ENCODE results near the gene MICU2. TPM values are rescaled to one million over a fixed set of nuclear protein-coding genes. Genes with fewer than 3 reads are reported as not detected.

The MICU2 gene
- total and polyA plus RNA-seq, 10 of the 15 experiments (the other 5 are each of a cell fraction or from before 2014, with no cell fraction given): 17.7 to 56.6 (median 43.8) TPM

GRCh38 chr13:21476893-21477472, 127.0 kb downstream of the MICU2 start (continued):
- TF ChIP-seq, protein P1, sequence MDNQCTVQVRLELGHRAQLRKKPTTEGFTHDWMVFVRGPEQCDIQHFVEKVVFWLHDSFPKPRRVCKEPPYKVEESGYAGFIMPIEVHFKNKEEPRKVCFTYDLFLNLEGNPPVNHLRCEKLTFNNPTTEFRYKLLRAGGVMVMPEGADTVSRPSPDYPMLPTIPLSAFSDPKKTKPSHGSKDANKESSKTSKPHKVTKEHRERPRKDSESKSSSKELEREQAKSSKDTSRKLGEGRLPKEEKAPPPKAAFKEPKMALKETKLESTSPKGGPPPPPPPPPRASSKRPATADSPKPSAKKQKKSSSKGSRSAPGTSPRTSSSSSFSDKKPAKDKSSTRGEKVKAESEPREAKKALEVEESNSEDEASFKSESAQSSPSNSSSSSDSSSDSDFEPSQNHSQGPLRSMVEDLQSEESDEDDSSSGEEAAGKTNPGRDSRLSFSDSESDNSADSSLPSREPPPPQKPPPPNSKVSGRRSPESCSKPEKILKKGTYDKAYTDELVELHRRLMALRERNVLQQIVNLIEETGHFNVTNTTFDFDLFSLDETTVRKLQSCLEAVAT (IDR thresholded peaks at IDR 0.05): peak; percentile 77
- TF ChIP-seq SREBF2 (IDR thresholded peaks at IDR 0.05; ENCODE audit: low read length) (no peak), CHD4 (IDR thresholded peaks at IDR 0.05) (no peak), FOXM1 (IDR thresholded peaks at IDR 0.05; ENCODE audit: low read depth, low read length) (no peak; the same call in 1 of the 2 replicates), CREB1 (IDR thresholded peaks at IDR 0.05; ENCODE audit: low read depth) (no peak), NFYA (IDR thresholded peaks at IDR 0.05; ENCODE audit: borderline replicate concordance, low read depth, low read length) (no peak), MTA2 (IDR thresholded peaks at IDR 0.05; ENCODE audit: low read depth) (no peak), RCOR1 (conservative IDR thresholded peaks at IDR 0.05; ENCODE audit: low read depth, low read length) (0 out of 2 replicates have a peak, but pooled peaks have one; percentile 50), EGR1 (IDR thresholded peaks at IDR 0.05; ENCODE audit: borderline replicate concordance in 1 of 2, low read depth in 2 of 2, low read length in 2 of 2) (no peak), NR2C1 (IDR thresholded peaks at IDR 0.05) (no peak), HDAC6 (IDR thresholded peaks at IDR 0.05; ENCODE audit: unreplicated experiment) (no peak), ETV6 (conservative IDR thresholded peaks at IDR 0.05 in 1 of 2, IDR thresholded peaks at IDR 0.05 in 1 of 2; ENCODE audit: borderline replicate concordance in 1 of 2, low read depth in 1 of 2) (no peak), POLR2AphosphoS2 (IDR thresholded peaks at IDR 0.05; ENCODE audit: low read depth, low read length) (no peak), SMARCA5 (IDR thresholded peaks at IDR 0.05) (peak; percentile 89), TCF12 (IDR thresholded peaks at IDR 0.05; ENCODE audit: low read depth, low read length) (no peak), IKZF1 (conservative IDR thresholded peaks at IDR 0.05) (peak; percentile 35), PAX5 (IDR thresholded peaks at IDR 0.05; ENCODE audit: borderline replicate concordance, low read depth, low read length) (no peak), SMAD1 (IDR thresholded peaks at IDR 0.05; ENCODE audit: low read depth, partially characterized antibody) (no peak), MEF2B (IDR thresholded peaks at IDR 0.05; ENCODE audit: partially characterized antibody, poor library complexity, severe bottlenecking) (no peak), LARP7 (IDR thresholded peaks at IDR 0.05) (no peak), STAT1 (conservative IDR thresholded peaks at IDR 0.05) (no peak)
- TF ChIP-seq, protein P2, sequence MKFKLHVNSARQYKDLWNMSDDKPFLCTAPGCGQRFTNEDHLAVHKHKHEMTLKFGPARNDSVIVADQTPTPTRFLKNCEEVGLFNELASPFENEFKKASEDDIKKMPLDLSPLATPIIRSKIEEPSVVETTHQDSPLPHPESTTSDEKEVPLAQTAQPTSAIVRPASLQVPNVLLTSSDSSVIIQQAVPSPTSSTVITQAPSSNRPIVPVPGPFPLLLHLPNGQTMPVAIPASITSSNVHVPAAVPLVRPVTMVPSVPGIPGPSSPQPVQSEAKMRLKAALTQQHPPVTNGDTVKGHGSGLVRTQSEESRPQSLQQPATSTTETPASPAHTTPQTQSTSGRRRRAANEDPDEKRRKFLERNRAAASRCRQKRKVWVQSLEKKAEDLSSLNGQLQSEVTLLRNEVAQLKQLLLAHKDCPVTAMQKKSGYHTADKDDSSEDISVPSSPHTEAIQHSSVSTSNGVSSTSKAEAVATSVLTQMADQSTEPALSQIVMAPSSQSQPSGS (IDR thresholded peaks at IDR 0.05; ENCODE audit: low read length): no peak
- TF ChIP-seq, protein P3, sequence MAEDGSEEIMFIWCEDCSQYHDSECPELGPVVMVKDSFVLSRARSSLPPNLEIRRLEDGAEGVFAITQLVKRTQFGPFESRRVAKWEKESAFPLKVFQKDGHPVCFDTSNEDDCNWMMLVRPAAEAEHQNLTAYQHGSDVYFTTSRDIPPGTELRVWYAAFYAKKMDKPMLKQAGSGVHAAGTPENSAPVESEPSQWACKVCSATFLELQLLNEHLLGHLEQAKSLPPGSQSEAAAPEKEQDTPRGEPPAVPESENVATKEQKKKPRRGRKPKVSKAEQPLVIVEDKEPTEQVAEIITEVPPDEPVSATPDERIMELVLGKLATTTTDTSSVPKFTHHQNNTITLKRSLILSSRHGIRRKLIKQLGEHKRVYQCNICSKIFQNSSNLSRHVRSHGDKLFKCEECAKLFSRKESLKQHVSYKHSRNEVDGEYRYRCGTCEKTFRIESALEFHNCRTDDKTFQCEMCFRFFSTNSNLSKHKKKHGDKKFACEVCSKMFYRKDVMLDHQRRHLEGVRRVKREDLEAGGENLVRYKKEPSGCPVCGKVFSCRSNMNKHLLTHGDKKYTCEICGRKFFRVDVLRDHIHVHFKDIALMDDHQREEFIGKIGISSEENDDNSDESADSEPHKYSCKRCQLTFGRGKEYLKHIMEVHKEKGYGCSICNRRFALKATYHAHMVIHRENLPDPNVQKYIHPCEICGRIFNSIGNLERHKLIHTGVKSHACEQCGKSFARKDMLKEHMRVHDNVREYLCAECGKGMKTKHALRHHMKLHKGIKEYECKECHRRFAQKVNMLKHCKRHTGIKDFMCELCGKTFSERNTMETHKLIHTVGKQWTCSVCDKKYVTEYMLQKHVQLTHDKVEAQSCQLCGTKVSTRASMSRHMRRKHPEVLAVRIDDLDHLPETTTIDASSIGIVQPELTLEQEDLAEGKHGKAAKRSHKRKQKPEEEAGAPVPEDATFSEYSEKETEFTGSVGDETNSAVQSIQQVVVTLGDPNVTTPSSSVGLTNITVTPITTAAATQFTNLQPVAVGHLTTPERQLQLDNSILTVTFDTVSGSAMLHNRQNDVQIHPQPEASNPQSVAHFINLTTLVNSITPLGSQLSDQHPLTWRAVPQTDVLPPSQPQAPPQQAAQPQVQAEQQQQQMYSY (CRISPR knock-in tag; IDR thresholded peaks at IDR 0.05): no peak
- TF ChIP-seq, protein P4, sequence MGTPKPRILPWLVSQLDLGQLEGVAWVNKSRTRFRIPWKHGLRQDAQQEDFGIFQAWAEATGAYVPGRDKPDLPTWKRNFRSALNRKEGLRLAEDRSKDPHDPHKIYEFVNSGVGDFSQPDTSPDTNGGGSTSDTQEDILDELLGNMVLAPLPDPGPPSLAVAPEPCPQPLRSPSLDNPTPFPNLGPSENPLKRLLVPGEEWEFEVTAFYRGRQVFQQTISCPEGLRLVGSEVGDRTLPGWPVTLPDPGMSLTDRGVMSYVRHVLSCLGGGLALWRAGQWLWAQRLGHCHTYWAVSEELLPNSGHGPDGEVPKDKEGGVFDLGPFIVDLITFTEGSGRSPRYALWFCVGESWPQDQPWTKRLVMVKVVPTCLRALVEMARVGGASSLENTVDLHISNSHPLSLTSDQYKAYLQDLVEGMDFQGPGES (IDR thresholded peaks at IDR 0.05): no peak

All from GM12878 (cell line).